Stimulated activated CD4-positive, alpha-beta T cell treated with anti-CD3 and anti-CD28 coated beads, TNF-alpha, amount 100 ng/mL, for 1 hour (primary cell): ENCODE measurements around the gene TMEM269.
"Not testable (repeated sequence)": the region's sequence is repeated elsewhere in the genome, so short reads cannot be mapped to it uniquely, and the experiment has no call there.

Source experiments
- DNase-seq, 3 donors: peaks; one replicate each; pipeline ENCODE4 v3.0.0-alpha.2; 2020; ENCODE audit warnings: low read depth in 3 of 3, low spot score in 1 of 3

Gene TMEM269

GRCh38 chr1:42773420-42773819 is 11.4 kb upstream of the TMEM269 start:
- no peak for DNase-seq

- DNase-seq = no peak
Observed at GRCh38 chr1:42774928-42775526, 9.8 kb upstream of the TMEM269 start.

GRCh38 chr1:42776502-42776901 is 8.3 kb upstream of the TMEM269 start:
- no peak for DNase-seq

GRCh38 chr1:42777852-42778251 is 6.9 kb upstream of the TMEM269 start:
- no peak for DNase-seq

GRCh38 chr1:42779725-42780124 is 5.1 kb upstream of the TMEM269 start:
- no peak for DNase-seq

- DNase-seq = no peak
Observed at GRCh38 chr1:42780176-42780575, 4.6 kb upstream of the TMEM269 start.

GRCh38 chr1:42783092-42783491 is 1.7 kb upstream of the TMEM269 start:
- DNase-seq = no peak

GRCh38 chr1:42784547-42784945 is 245 bp upstream of the TMEM269 start:
- DNase-seq = no peak

- DNase-seq = no peak
Observed at GRCh38 chr1:42786097-42786496, 1.3 kb downstream of the TMEM269 start.

GRCh38 chr1:42788021-42788420 is 3.2 kb downstream of the TMEM269 start:
- no peak for DNase-seq

GRCh38 chr1:42793824-42794223 is 9.0 kb downstream of the TMEM269 start:
- no peak for DNase-seq

GRCh38 chr1:42797414-42797813 is 12.6 kb downstream of the TMEM269 start:
- no peak for DNase-seq

GRCh38 chr1:42797979-42798378 is 13.2 kb downstream of the TMEM269 start:
- no peak for DNase-seq

- DNase-seq = no peak
Observed at GRCh38 chr1:42801832-42802473, 17.2 kb downstream of the TMEM269 start.

- DNase-seq = no peak
Observed at GRCh38 chr1:42806171-42806570, 21.4 kb downstream of the TMEM269 start.

GRCh38 chr1:42806593-42806992 is 21.8 kb downstream of the TMEM269 start:
- no peak for DNase-seq

GRCh38 chr1:42807056-42807668 is 22.4 kb downstream of the TMEM269 start:
- no peak for DNase-seq

- DNase-seq = not testable (repeated sequence)
Observed at GRCh38 chr1:42814815-42815214, 30.0 kb downstream of the TMEM269 start.

GRCh38 chr1:42815941-42816584 is 31.3 kb downstream of the TMEM269 start:
- DNase-seq = no peak

- peak; percentile 87 to 96 (median 94) for DNase-seq
Observed at GRCh38 chr1:42816585-42817439, 32.0 kb downstream of the TMEM269 start, which contains the start of the genes ERMAP and SVBP. TSS of gene ERMAP (plus strand) at chr1:42817122. CDS start at chr1:42830449, 13,327 bp downstream. TSS of gene SVBP (minus strand) at chr1:42817397. CDS start at chr1:42816544, 853 bp downstream.

- DNase-seq = no peak
Observed at GRCh38 chr1:42817440-42817767, 32.6 kb downstream of the TMEM269 start.
